ENCODE measurements around the gene TLE7.

Gene TLE7

DNA sequence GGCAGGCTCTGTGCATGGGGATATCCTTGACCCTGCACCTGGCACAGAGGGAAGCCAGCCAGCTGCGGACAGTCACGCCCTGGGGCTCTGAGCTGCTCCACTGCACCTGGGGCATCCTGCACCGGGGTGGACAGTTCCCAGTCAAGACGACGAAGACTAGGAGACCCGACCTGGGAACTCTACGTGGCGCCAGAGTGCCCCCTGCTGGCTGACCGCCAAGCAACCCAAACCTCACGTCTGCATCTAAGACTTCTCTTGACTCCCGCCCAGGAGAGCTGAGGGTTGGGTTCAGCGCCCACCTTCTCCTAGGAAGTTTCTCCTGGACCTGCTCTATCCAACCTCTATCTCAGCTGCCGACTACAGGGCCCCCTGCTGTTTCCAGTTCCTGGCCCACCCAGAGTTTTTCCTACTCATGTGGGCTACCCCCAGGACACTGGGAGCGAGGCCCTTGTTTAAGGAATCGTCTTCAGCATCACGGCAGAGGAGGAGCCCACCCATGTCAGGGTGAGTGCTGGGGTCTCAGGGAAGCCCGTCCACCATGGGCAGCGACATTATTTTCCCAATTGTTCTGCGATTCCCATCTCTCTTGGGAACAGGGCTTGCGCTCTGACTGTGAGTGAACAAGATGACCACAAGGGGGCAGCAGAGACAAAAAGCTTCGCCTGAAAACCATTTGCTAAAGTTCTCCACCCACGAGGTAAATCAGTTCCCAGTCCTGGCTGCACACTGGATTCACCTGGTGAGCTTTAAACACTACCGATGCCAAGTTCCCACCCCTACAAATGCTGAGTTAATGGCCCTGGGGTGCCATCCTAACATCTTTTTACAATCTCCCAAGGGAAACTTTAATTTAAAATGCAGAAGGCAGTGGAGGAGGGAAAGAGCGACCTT is 29.3 kb downstream of the TLE7 start:
- peak; percentile 52 for DNase-seq

DNA sequence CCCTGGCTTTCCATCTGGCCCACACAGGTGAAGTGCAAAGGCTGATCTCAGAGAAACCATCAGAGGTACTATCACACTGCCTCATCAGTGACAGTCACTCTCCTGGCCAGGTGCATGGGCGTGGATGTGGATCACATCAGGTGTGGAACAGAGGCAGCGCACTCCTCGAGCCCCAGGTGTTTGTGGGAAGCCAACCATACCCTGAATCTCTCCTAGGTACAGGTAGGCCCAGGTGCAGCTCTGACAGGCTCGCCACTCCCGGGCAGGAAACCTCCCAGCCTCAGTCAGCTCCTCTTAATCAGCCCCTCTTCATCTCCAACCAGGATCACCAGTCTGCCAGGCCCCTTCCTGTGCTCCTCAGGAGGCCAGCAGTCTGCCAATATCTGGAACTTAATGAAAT is 31.7 kb downstream of the TLE7 start:
- DNase-seq: no peak

DNA sequence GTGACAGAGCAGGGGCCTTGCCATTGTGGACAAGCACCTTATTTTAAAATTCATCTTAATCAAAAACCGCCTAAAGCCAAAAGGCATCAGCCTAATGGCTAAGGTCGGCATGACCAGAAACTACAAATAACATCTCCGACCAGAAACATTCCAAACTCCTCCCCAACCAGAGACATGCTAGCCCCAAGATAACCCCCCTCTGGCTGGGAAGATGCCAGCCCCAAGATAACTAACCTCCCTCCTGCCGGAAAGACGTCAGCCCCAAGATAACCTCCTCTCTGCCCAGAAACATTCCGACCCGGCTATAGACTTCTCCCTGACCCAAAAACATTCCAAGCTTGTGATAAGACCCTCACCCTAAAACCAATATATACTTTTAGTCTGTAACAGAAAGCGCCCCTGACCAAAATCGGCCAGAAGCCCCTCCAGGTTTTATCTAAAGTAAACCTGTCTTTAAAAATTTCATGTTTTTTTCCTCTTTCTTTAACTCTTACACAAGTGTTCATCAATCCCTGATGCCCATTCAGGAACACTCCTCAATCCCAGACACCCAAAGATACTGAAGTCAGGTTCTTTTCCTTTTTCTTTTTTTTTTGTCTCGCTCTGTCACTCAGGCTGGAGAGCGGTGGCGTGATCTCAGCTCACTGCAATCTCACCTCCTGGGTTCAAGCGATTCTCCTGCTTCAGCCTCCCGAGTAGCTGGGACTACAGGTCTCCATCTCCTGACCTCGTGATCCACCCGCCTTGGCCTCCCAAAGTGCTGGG is 32.7 kb downstream of the TLE7 start:
- no peak for DNase-seq

DNA sequence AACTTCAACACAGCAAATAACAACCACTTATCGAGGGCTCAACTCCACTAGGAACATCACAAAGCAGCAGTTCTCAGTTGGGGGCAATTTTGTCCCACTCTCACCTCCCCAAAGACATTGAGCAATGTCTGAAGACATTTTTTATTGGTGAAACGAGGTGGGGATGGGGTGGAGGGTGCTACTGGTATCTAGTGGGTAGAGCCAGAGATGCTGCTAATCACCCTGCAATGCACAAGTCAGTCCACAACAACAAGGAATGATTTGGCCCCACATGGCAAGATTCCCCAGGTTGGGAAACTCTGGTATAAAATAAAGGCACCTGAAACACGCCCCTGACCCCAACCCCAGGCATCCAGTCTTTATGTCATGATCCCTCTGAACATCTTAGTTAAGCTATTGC is 33.3 kb downstream of the TLE7 start:
- no peak for DNase-seq

DNA sequence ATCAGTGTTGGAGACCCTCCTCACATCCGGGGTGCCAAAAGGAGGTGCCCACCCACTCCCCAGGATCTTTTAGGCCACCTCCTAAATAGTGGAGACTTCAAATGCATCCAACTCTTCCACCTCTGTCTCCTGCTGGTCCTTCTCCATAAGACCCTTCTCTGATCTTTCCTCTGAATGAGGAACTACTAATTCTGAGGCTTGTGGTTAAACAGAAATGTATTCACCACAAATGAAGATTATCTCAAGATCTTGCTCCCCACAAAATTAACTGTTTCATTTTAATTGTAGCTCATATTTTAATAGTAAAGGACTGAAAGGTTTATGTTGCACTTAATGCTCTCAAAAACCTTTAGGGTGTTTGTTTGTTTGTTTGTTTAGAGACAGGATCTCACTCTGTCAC is 34.1 kb downstream of the TLE7 start:
- DNase-seq: no peak

DNA sequence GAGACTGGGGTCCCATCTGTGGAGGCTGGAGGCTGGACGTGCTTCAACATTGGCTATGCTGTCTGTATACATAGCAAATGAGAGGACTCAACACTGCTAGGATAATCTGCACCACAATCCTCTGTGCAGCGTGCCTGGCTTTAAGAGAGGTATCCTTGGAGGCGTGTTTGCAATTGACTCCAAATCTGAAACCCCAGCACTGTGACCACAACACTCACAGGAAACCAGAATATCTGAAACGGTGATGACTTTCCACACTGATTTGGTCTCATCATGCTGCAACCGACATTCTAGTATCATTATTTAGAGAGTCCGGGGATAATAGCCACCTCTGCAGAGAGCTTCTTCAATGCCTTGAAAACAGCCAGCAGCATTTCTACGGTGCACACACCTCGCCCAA is 35.1 kb downstream of the TLE7 start:
- no peak for DNase-seq

DNA sequence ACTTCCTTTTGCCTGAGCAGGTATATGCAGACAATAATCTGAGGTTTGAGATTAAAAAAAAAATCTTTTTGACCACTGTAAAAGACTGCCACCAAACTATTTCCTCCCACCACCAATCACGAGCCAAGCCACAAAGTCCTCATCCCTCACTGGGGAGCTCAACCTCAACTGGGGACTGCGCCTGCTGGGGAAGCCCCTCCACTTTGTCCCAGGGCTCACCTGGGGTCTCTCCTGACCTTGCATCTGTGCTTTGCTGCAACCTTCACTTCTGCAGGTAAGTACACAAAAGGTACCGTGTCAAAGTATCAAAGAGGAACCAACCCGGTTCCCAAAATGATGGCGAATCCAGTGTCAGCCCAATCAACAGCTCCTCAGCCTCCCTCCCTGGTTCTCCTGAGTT is 35.5 kb downstream of the TLE7 start:
- DNase-seq: no peak

DNA sequence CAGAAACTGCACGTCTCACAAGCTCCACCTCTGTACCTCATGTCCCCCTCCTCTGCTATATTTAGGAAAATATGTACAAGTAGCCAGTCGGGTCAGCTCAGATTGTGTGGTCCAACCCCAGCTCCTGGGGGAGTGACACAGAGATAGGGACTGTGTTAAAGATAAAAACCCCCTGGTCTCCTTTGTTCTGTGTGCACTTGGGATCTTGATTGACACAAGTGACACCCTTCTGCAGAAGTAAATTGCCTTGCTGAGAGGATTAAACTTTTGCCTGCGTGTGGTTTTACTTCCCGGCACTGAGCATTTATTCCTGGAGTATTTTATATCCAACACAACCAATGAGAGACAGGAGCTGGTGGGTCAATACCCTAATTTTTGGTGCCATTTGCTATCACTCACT is 37.5 kb downstream of the TLE7 start:
- DNase-seq: no peak

DNA sequence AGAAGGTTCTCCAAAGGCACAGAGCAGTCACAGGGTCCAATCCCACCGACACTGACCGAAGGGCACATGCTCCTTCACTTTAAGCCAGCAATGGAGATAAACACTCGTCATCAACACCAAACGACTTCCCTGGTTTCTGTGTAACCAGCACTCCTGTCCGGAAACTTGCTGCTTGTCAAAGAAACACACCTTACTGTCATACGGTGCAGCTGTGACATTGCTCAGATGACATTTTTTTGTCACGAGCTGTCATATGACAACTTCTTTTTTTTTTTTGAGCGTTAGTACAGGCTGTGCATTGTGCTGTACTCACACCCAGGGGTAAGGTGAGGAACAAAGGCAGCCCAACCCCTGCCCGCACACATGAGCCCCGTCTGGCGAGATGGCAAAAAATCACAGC is 39.2 kb downstream of the TLE7 start:
- DNase-seq: no peak

DNA sequence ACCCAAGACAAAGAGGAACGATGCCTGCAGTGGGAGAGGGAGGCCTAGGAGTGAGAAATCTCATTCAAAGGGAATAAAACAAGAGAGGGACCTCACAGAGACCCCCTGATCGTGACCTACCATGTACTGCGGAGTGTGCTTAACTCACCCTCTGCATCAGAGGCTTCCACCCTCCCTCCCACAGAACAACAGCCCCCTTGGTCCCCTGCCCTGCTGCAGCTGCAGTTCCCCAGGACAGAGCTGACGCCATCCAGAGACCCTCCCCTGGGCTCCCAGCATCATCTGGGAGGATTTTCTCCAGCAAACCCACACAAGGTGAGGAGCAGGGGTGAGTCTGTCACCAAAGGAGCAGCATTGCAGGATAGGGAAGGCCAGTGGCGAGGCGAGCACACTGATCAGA is 39.8 kb downstream of the TLE7 start:
- DNase-seq: no peak

DNA sequence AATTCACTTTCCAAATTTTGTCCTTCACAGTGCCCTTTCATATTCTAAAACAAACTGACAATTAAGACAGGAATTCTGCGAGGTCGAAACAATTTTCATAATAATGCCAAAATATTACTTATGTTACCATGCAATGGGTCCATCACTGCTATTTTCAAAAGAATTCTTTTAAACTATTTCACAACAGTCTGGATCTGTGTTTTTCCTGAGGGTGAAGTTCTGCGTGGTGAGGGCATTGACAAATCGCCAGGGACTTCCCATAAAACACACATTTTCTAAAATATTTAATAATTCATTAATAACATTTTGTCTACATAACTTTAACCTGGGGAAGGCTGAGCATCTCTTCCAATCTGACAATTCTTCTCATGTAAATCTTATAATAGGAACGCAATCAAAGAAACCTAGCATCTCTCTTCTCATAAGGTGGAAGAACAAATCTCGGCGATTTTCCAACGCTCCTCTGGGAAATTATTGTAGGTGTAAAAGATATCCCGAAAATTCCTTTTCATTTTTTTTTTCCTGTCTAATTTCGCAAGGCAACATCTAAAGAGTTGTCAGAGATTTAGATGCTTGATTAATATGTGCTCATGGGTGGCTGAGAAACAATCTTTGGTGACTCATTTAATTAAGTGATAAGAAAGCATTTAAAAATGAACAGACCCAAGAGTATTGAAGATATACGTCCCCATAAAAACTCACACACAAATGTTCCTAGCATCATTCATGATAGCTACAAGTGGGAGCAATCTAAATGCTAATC is 41.9 kb downstream of the TLE7 start:
- no peak for DNase-seq

DNA sequence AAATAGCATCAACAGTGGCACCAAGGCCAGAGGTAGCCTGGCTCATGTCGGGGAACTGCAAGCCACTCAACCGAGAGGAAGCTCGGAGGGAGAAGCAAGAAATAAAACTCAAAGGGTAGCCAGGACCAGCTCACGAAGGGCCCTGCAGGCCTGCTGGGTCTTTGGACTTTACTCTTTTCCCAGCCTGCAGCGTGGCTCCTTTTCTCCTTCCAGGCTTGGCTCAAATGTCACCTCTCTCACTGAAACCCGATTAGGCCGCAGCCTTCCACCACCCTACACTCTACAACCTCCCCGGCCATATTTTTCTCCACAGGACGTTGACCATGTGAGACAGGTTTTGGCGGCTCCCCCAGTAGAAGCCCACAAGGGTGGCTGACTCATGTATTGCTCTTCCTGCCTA is 45.3 kb downstream of the TLE7 start:
- DNase-seq: no peak

DNA sequence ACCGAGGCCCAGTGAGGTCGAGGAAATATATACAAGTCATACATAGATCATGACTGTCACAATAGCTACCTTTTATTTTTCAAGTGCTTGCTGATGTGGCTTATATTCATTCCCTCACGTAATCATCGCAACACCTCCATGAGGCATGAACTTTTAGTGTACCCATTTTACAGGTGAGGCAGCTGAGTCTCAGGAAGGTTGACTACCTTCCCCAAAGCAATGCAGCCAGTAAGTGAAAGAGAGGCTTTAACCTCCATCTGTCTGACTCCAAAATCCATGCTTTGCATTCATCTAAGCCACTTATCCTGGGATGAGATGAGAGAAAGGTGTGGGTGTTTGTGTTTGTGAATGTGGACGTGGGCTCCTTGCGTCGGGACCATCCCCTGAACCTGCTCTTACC is 52.5 kb downstream of the TLE7 start:
- no peak for DNase-seq

DNA sequence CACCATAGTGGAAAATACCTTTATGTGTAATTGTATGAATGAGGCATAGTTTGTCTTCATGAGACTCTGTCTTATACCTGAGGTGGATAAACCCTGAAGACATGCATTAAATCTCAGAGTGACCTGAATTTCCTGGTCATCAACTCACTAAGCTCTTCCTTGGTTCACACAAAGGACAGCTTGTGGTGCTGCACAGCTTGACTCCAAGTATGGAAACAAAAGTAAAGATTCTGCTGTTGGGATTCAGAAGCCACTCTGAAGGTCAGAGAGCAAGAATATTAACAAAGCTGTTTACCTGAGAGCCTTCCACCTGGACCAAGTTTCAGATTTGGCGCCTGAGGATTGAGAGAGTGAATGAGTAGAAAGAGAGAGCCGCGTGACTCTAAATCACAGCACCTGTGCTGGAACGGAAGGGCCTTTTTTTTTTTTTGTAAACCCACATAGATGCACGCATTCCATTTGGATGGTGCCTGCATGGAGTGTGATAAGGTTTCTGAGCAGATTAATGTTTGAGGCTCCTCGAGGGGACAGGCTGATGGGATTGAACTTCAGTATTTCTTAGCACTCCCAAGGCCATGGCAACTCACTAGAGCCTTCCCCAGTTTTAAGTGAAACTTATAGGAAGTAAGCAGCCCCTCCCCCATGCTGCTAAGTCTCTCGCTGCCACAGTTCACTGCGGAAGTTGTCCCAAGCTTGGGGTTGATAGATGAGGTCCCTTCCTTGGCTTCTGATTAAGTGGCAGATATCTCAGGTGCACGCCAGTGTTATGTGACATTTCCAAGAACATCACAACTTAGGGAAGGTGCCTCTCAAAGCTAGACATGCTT is 54.6 kb downstream of the TLE7 start:
- DNase-seq: no peak

DNA sequence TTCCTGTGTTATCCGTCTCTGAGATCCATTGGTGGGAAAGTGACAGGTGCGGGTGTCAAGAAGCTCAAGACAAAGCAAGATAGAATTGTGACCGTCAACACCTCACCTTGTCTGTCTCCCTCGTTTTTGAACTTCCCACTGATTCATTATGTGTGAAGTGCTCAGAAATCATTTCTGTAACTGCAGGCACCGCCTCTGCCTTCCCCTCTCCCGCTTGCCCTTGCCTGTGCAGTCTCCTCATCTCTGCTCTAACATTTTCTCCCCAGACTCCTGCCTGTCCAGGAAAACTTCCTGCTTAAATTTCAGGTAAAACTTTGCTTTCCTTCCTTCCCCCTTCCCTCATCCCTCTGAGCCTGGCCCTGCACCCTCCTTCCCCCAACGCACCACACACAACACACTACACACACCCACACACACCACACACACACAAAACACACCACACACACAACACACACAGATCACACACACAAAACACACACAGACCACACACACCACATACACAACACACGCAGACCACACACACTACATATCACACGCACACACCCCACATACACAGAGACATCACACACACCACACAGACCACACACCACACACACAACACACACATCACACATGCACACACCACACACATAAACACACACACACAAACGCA is 57.7 kb downstream of the TLE7 start:
- no peak for DNase-seq

DNA sequence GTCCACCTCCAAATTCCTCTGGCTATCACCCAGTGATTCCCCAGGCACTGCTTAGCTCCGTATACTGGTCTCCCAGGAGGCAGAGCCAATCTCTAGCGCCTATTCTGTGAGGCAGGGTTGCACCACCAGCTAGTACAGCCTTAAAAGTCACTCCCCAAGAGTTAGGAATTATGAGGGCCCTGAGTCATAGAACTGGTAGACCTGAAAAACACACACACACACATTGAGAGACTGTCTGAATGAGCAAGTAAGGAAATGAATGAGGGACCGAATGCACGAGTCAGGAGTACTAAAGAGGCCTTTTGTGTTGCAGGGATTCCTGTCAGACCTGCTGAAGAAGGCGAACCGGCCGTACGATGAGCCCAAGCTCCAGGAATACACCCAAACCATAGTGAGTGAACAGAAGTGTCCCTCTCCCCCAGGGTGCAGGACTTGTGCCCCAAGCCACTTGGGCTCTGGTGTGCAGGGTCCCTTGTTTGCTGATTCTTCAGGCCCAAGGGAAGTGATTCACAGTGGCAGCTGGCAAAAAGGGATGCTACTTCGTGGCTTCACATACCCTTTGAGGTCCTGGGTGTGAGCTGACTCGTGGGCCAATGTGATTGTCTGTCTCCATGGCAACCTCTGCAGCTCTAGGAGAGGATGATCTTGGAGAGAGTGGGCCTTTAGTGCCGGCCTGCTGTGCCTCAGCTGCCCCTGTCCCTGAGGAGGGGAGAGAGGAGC is 58.6 kb downstream of the TLE7 start:
- DNase-seq: no peak

DNA sequence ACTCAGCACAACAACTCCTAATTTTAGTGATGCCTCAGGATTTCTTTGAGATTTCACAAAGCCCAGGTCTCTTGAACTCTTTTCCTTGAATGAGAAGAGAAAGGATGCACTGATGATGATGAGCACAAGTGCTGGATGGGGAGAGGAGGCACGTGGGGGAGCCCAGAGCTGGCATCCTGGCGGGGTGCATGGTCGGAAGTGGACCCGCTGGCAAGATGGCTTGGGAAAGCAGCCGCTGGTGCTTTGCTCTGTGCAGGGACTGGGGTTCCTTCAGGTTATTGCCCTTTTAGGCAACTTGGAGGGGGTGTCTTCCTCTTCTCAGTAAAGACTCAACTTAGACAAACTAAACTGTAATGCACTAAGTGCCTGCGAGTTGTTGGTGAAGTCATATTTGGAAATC is 61.0 kb downstream of the TLE7 start:
- no peak for DNase-seq

Data from NCI-H1105 treated with DMSO at 0.1 percent for 48 hours (cell line).